ENCODE measurements around the gene UST.
"Not testable (repeated sequence)": the region's sequence is repeated elsewhere in the genome, so short reads cannot be mapped to it uniquely, and the experiment has no call there.

The UST gene

GRCh38 chr6:148837941-148838340, 91.1 kb downstream of the UST start:
- peak; percentile 53 for DNase-seq (ENCODE audit: low read depth)

GRCh38 chr6:148839044-148839443, 92.2 kb downstream of the UST start:
- no peak for DNase-seq (ENCODE audit: low read depth)

GRCh38 chr6:148840256-148840655, 93.4 kb downstream of the UST start:
- peak; percentile 62 for DNase-seq (ENCODE audit: low read depth)

GRCh38 chr6:148842296-148843019, 95.6 kb downstream of the UST start:
- DNase-seq (ENCODE audit: low read depth): no peak

GRCh38 chr6:148845464-148845863, 98.6 kb downstream of the UST start:
- no peak for DNase-seq (ENCODE audit: low read depth)

GRCh38 chr6:148846778-148847761, 100.2 kb downstream of the UST start:
- no peak for DNase-seq (ENCODE audit: low read depth)

GRCh38 chr6:148848915-148849314, 102.1 kb downstream of the UST start:
- DNase-seq (ENCODE audit: low read depth): no peak

- DNase-seq (ENCODE audit: low read depth): not testable (repeated sequence)
Measured at GRCh38 chr6:148849449-148849848, 102.6 kb downstream of the UST start.

GRCh38 chr6:148850964-148851363, 104.1 kb downstream of the UST start:
- no peak for DNase-seq (ENCODE audit: low read depth)

GRCh38 chr6:148851683-148852556, 105.1 kb downstream of the UST start:
- DNase-seq (ENCODE audit: low read depth): no peak

- no peak for DNase-seq (ENCODE audit: low read depth)
Measured at GRCh38 chr6:148852688-148853087, 105.9 kb downstream of the UST start.

- DNase-seq (ENCODE audit: low read depth): not testable (repeated sequence)
Measured at GRCh38 chr6:148853113-148853512, 106.3 kb downstream of the UST start.

GRCh38 chr6:148854096-148854495, 107.3 kb downstream of the UST start:
- no peak for DNase-seq (ENCODE audit: low read depth)

- DNase-seq (ENCODE audit: low read depth): no peak
Measured at GRCh38 chr6:148854992-148855391, 108.2 kb downstream of the UST start.

- DNase-seq (ENCODE audit: low read depth): no peak
Measured at GRCh38 chr6:148855744-148856143, 108.9 kb downstream of the UST start.

- peak; percentile 82 for DNase-seq (ENCODE audit: low read depth)
Measured at GRCh38 chr6:148857798-148858390, 111.1 kb downstream of the UST start.

GRCh38 chr6:148864132-148864531, 117.3 kb downstream of the UST start:
- not testable (repeated sequence) for DNase-seq (ENCODE audit: low read depth)

- DNase-seq (ENCODE audit: low read depth): no peak
Measured at GRCh38 chr6:148864941-148865340, 118.1 kb downstream of the UST start.

- no peak for DNase-seq (ENCODE audit: low read depth)
Measured at GRCh38 chr6:148866657-148867268, 119.9 kb downstream of the UST start.

GRCh38 chr6:148867862-148868261, 121.0 kb downstream of the UST start:
- DNase-seq (ENCODE audit: low read depth): peak; percentile 80

GRCh38 chr6:148868314-148868713, 121.5 kb downstream of the UST start:
- peak; percentile 90 for DNase-seq (ENCODE audit: low read depth)
